A673 (cell line): Measurements from ENCODE around the gene TTC34. TPM values are rescaled to one million over a fixed set of nuclear protein-coding genes. Genes with fewer than 3 reads are reported as not detected.
"Not testable (repeated sequence)": the region's sequence is repeated elsewhere in the genome, so short reads cannot be mapped to it uniquely, and the experiment has no call there.

Experiments
- BruUV-seq: library from RNA; stranded (reverse); fragments of 400-500 nt; replicated peaks from 2 replicates; lab custom pipeline; 2021; lab: Mats Ljungman, UMichigan
- CTCF ChIA-PET: fragments of 300-600 bp; sonication (Branson Sonifier 250); formaldehyde crosslinking; loops from one replicate; lab custom pipeline; 2022; ENCODE audit warnings: antibody characterized with exemption; lab: Charles Lee
- POLR2A ChIA-PET: fragments of 300-600 bp; sonication (Branson Sonifier 250); formaldehyde crosslinking; loops from one replicate; lab custom pipeline; 2022; ENCODE audit warnings: antibody characterized with exemption; ENCODE audit not compliant: low non-redundant PET; lab: Charles Lee
- DNase-seq: peaks from one replicate; pipeline ENCODE4 v3.0.0-alpha.2; 2015; ENCODE audit warnings: low spot score
- H3K27ac ChIP-seq: fragments of 200-600 bp; sonication (generic); 2 replicates; pipeline ENCODE4 v1.5.1; 2016; ENCODE audit warnings: mixed run types, low read depth, mild to moderate bottlenecking, mixed read lengths, antibody characterized with exemption, low read length; ENCODE audit not compliant: poor library complexity, severe bottlenecking
- H3K27me3 ChIP-seq: fragments of 200-600 bp; sonication (generic); replicated peaks from 2 replicates; pipeline ENCODE4 v1.6.1; 2017; ENCODE audit warnings: mixed run types, low read depth, mild to moderate bottlenecking, mixed read lengths, antibody characterized with exemption, low read length; ENCODE audit not compliant: insufficient read depth, poor library complexity
- H3K36me3 ChIP-seq: fragments of 200-600 bp; sonication (generic); 2 replicates; pipeline ENCODE4 v1.6.1; 2016; ENCODE audit warnings: mixed run types, mild to moderate bottlenecking, mixed read lengths, antibody characterized with exemption, low read length; ENCODE audit not compliant: insufficient read depth, poor library complexity, severe bottlenecking
- H3K4me1 ChIP-seq: fragments of 200-600 bp; sonication (generic); 2 replicates; pipeline ENCODE4 v1.6.1; 2017; ENCODE audit warnings: mixed run types, mild to moderate bottlenecking, mixed read lengths, antibody characterized with exemption, low read length; ENCODE audit not compliant: insufficient read depth, poor library complexity, severe bottlenecking
- H3K4me3 ChIP-seq: fragments of 200-600 bp; sonication (generic); 2 replicates; pipeline ENCODE4 v1.5.1; 2016; ENCODE audit warnings: low read depth, mixed run types, mild to moderate bottlenecking, mixed read lengths, low read length; ENCODE audit not compliant: poor library complexity, severe bottlenecking
- H3K9me3 ChIP-seq: fragments of 200-600 bp; sonication (generic); 2 replicates; pipeline ENCODE4 v1.6.1; 2016; ENCODE audit warnings: mixed run types, low read depth, mild to moderate bottlenecking, mixed read lengths, antibody characterized with exemption, low read length; ENCODE audit not compliant: poor library complexity, severe bottlenecking
- CTCF ChIP-seq: fragments of 300-800, 200-600 bp; sonication (generic); conservative IDR thresholded peaks from 2 replicates; pipeline ENCODE4 v1.5.1; 2017; ENCODE audit warnings: low read depth, mild to moderate bottlenecking, antibody characterized with exemption, low read length, moderate library complexity, mixed read lengths
- EZH2 ChIP-seq: fragments of 200-600 bp; sonication (generic); IDR thresholded peaks from 2 replicates; pipeline ENCODE4 v1.6.1; 2017; ENCODE audit warnings: borderline replicate concordance, low read depth, mild to moderate bottlenecking, mixed read lengths, antibody characterized with exemption, low read length; ENCODE audit not compliant: poor library complexity, severe bottlenecking
- intact Hi-C: fragments of 100-400 bp; cut with micrococcal nuclease; formaldehyde crosslinking; loops from one replicate; pipeline ENCODE4 v1.10.0; 2022; ENCODE audit not compliant: unreplicated experiment
- total RNA-seq: library from RNA; stranded (reverse); gene quantifications from 2 replicates; pipeline ENCODE4 v1.2.3, GENCODE V29; 2021

Gene TTC34
- total RNA-seq, 1 experiment from 2014 or later: 0.84 TPM

- no peaks in the 10 kb centered on the region for H3K27me3 ChIP-seq
- intact Hi-C loops: no loop called here
- POLR2A ChIA-PET: no interaction called here
- peaks cover 17% of the 10 kb centered on the region for H3K9me3 ChIP-seq
- H3K4me3 ChIP-seq: no peak overlapping the region
- CTCF ChIA-PET: no interaction called here
- H3K4me1 ChIP-seq: no peaks in the 10 kb centered on the region
- no TSS peak for BruUV-seq
- H3K36me3 ChIP-seq: no peaks in the 10 kb centered on the region
- TF ChIP-seq EZH2: no peak
- no peak for TF ChIP-seq CTCF
- no peak overlapping the region for H3K27ac ChIP-seq
- no peak for DNase-seq
These were observed 23.9 kb downstream of the TTC34 start for GRCh38 chr1:2777424-2778219.

- H3K27ac ChIP-seq, H3K4me3 ChIP-seq, H3K27me3 ChIP-seq, H3K36me3 ChIP-seq, DNase-seq, POLR2A ChIA-PET, intact Hi-C loops, H3K4me1 ChIP-seq, H3K9me3 ChIP-seq, CTCF ChIA-PET, BruUV-seq: not testable (repeated sequence)
These were observed 26.2 kb downstream of the TTC34 start for GRCh38 chr1:2775333-2775732.

GRCh38 chr1:2768052-2768451, 33.4 kb downstream of the TTC34 start:
- intact Hi-C loops, H3K27me3 ChIP-seq, H3K9me3 ChIP-seq, H3K4me1 ChIP-seq, BruUV-seq, POLR2A ChIA-PET, CTCF ChIA-PET, H3K4me3 ChIP-seq, DNase-seq, H3K36me3 ChIP-seq, H3K27ac ChIP-seq: not testable (repeated sequence)

GRCh38 chr1:2759433-2759832, 42.1 kb downstream of the TTC34 start:
- intact Hi-C loops, H3K27ac ChIP-seq, H3K36me3 ChIP-seq, DNase-seq, H3K27me3 ChIP-seq, H3K4me1 ChIP-seq, H3K4me3 ChIP-seq, H3K9me3 ChIP-seq, CTCF ChIA-PET, POLR2A ChIA-PET, BruUV-seq: not testable (repeated sequence)

GRCh38 chr1:2757519-2757918, 44.0 kb downstream of the TTC34 start:
- H3K4me3 ChIP-seq, H3K27me3 ChIP-seq, H3K9me3 ChIP-seq, DNase-seq, BruUV-seq, intact Hi-C loops, H3K36me3 ChIP-seq, H3K4me1 ChIP-seq, CTCF ChIA-PET, H3K27ac ChIP-seq, POLR2A ChIA-PET: not testable (repeated sequence)

- BruUV-seq, H3K9me3 ChIP-seq, intact Hi-C loops, H3K27me3 ChIP-seq, H3K27ac ChIP-seq, H3K4me3 ChIP-seq, H3K4me1 ChIP-seq, DNase-seq, POLR2A ChIA-PET, H3K36me3 ChIP-seq, CTCF ChIA-PET: not testable (repeated sequence)
These were observed 46.1 kb downstream of the TTC34 start for GRCh38 chr1:2755426-2755825.

- H3K27ac ChIP-seq, CTCF ChIA-PET, H3K4me1 ChIP-seq, DNase-seq, H3K36me3 ChIP-seq, H3K9me3 ChIP-seq, POLR2A ChIA-PET, H3K4me3 ChIP-seq, BruUV-seq, H3K27me3 ChIP-seq, intact Hi-C loops: not testable (repeated sequence)
These were observed 46.9 kb downstream of the TTC34 start for GRCh38 chr1:2754597-2754996.
